Parathyroid adenoma (tissue), 2 donors: ENCODE data around the gene ICE1.

ENCODE experiments used
- H2AFZ ChIP-seq: fragments of 300-600 bp; sonication (generic); one replicate; pipeline ENCODE4 v1.7.0; 2017; ENCODE audit warnings: antibody characterized with exemption, mild to moderate bottlenecking
- H3K27ac ChIP-seq: fragments of 300-600 bp; sonication (generic); one replicate; pipeline ENCODE4 v1.7.0; 2017
- H3K27me3 ChIP-seq: fragments of 300-600 bp; sonication (generic); one replicate; pipeline ENCODE4 v1.7.0; 2017; ENCODE audit warnings: low read length; ENCODE audit not compliant: control insufficient read depth, insufficient read depth
- H3K36me3 ChIP-seq: fragments of 300-600 bp; sonication (generic); one replicate; pipeline ENCODE4 v1.7.0; 2017; ENCODE audit warnings: low read length; ENCODE audit not compliant: control insufficient read depth, insufficient read depth
- H3K4me1 ChIP-seq: fragments of 300-600 bp; sonication (generic); one replicate; pipeline ENCODE4 v1.7.0; 2017; ENCODE audit warnings: control low read depth
- H3K4me2 ChIP-seq: fragments of 300-600 bp; sonication (generic); one replicate; pipeline ENCODE4 v1.7.0; 2017; ENCODE audit warnings: low read length
- H3K4me3 ChIP-seq: fragments of 300-600 bp; sonication (generic); one replicate; pipeline ENCODE4 v1.7.0; 2017; ENCODE audit warnings: low read depth, low read length
- H3K79me2 ChIP-seq: fragments of 300-600 bp; sonication (generic); one replicate; pipeline ENCODE4 v1.7.0; 2017; ENCODE audit warnings: control low read depth
- H3K9ac ChIP-seq: fragments of 300-600 bp; sonication (generic); one replicate; pipeline ENCODE4 v1.7.0; 2017; ENCODE audit warnings: mild to moderate bottlenecking
- H3K9me3 ChIP-seq: fragments of 300-600 bp; sonication (generic); one replicate; pipeline ENCODE4 v1.7.0; 2017; ENCODE audit warnings: low read length; ENCODE audit not compliant: control insufficient read depth
- CTCF ChIP-seq: fragments of 300-600 bp; sonication (generic); IDR thresholded peaks from one replicate; pipeline ENCODE4 v1.7.0; 2017; ENCODE audit warnings: antibody characterized with exemption, mild to moderate bottlenecking
- donor health status: primary hyperparathyroidism.

Gene ICE1

GRCh38 chr5:5480481-5481111 lies 58.1 kb downstream of the ICE1 start:
- Histone ChIP-seq H3K4me2 (peak overlapping the region; percentile 35), H3K27ac (peak overlapping the region; percentile 74), H3K9ac (no peak overlapping the region), H3K36me3 (no peaks in the 10 kb centered on the region), H3K79me2 (no peaks in the 10 kb centered on the region), H3K27me3 (no peaks in the 10 kb centered on the region), H2AFZ (no peak overlapping the region), H3K9me3 (no peaks in the 10 kb centered on the region), H3K4me3 (peak overlapping the region; percentile 9), H3K4me1 (peaks cover 34% of the 10 kb centered on the region)
- TF ChIP-seq CTCF, result no peak

- Histone ChIP-seq H3K27ac (peak overlapping the region; percentile 74), H3K9me3 (no peaks in the 10 kb centered on the region), H3K4me2 (peak overlapping the region; percentile 44), H3K4me1 (peaks cover 34% of the 10 kb centered on the region), H3K9ac (no peak overlapping the region), H3K79me2 (no peaks in the 10 kb centered on the region), H3K4me3 (no peak overlapping the region), H2AFZ (no peak overlapping the region), H3K36me3 (no peaks in the 10 kb centered on the region), H3K27me3 (no peaks in the 10 kb centered on the region)
- TF ChIP-seq CTCF, result no peak
Measured at GRCh38 chr5:5481206-5481605, 58.7 kb downstream of the ICE1 start.

GRCh38 chr5:5481633-5482032 lies 59.2 kb downstream of the ICE1 start:
- Histone ChIP-seq H3K4me2 (peak overlapping the region; percentile 44), H3K36me3 (no peaks in the 10 kb centered on the region), H3K79me2 (no peaks in the 10 kb centered on the region), H3K4me3 (no peak overlapping the region), H3K9ac (no peak overlapping the region), H3K27me3 (no peaks in the 10 kb centered on the region), H3K9me3 (no peaks in the 10 kb centered on the region), H2AFZ (no peak overlapping the region), H3K4me1 (peaks cover 34% of the 10 kb centered on the region), H3K27ac (peak overlapping the region; percentile 74)
- no peak for TF ChIP-seq CTCF

GRCh38 chr5:5483350-5483749 lies 60.9 kb downstream of the ICE1 start:
- Histone ChIP-seq H3K27ac (peak overlapping the region; percentile 73), H3K27me3 (no peaks in the 10 kb centered on the region), H3K9ac (no peak overlapping the region), H2AFZ (peak overlapping the region; percentile 35), H3K9me3 (no peaks in the 10 kb centered on the region), H3K4me2 (peak overlapping the region; percentile 34), H3K4me3 (no peak overlapping the region), H3K36me3 (no peaks in the 10 kb centered on the region), H3K4me1 (peaks cover 34% of the 10 kb centered on the region), H3K79me2 (no peaks in the 10 kb centered on the region)
- TF ChIP-seq CTCF, result no peak
